B cell (primary cell): ENCODE results near the gene RBM42.

Source experiments
- CTCF ChIP-seq: fragments of 200-600 bp; IDR thresholded peaks from one replicate; pipeline ENCODE4 v1.8.0; 2022; ENCODE audit warnings: antibody characterized with exemption, mild to moderate bottlenecking
- EZH2 ChIP-seq: IDR thresholded peaks from 2 replicates; pipeline ENCODE4 v1.6.1; 2012; ENCODE audit warnings: borderline replicate concordance, low read depth, mild to moderate bottlenecking, moderate library complexity, low read length; ENCODE audit not compliant: insufficient read depth, poor library complexity, severe bottlenecking

GRCh38 chr19:35641515-35642151 lies 12.8 kb downstream of the RBM42 start, which contains the start of gene ETV2:
- no peak for TF ChIP-seq CTCF
- no peak for TF ChIP-seq EZH2
